ENCODE measurements around the gene DCTN2.
"Not testable (repeated sequence)": the region's sequence is repeated elsewhere in the genome, so short reads cannot be mapped to it uniquely, and the experiment has no call there.

The DCTN2 gene

GRCh38 chr12:57546438-57547287, at the start of gene DCTN2:
TSS of gene DCTN2 (minus strand) at chr12:57547192. CDS start at chr12:57547063, 129 bp downstream.
- DNase-seq: peak; percentile 97

GRCh38 chr12:57593187-57593586, 46.2 kb upstream of the DCTN2 start:
- DNase-seq: no peak

GRCh38 chr12:57592551-57593165, 45.7 kb upstream of the DCTN2 start:
- no peak for DNase-seq

GRCh38 chr12:57591782-57592325, 44.9 kb upstream of the DCTN2 start:
- no peak for DNase-seq

GRCh38 chr12:57590864-57591781, 44.1 kb upstream of the DCTN2 start, which contains the start of gene PIP4K2C:
TSS of gene PIP4K2C (plus strand) at chr12:57591192. CDS start at chr12:57591290, 98 bp downstream.
- peak; percentile 80 to 86 for DNase-seq

- no peak for DNase-seq
These were observed 43.5 kb upstream of the DCTN2 start for GRCh38 chr12:57590479-57590863.

- DNase-seq: not testable (repeated sequence)
These were observed 42.1 kb upstream of the DCTN2 start for GRCh38 chr12:57588951-57589610.

- DNase-seq: no peak
These were observed 39.9 kb upstream of the DCTN2 start for GRCh38 chr12:57586832-57587429.

GRCh38 chr12:57586128-57586527, 39.1 kb upstream of the DCTN2 start:
- no peak for DNase-seq

GRCh38 chr12:57585156-57585555, 38.2 kb upstream of the DCTN2 start:
- DNase-seq: no peak

GRCh38 chr12:57584690-57585089, 37.7 kb upstream of the DCTN2 start:
- no peak for DNase-seq

GRCh38 chr12:57584050-57584449, 37.1 kb upstream of the DCTN2 start:
- DNase-seq: no peak

GRCh38 chr12:57583008-57583831, 36.2 kb upstream of the DCTN2 start:
- DNase-seq: peak; percentile 83 to 87

- DNase-seq: no peak
These were observed 35.4 kb upstream of the DCTN2 start for GRCh38 chr12:57582440-57582839.

- DNase-seq: no peak
These were observed 34.8 kb upstream of the DCTN2 start for GRCh38 chr12:57581802-57582201.

GRCh38 chr12:57580466-57580795, 33.4 kb upstream of the DCTN2 start:
- DNase-seq: no peak

- no peak for DNase-seq
These were observed 32.9 kb upstream of the DCTN2 start for GRCh38 chr12:57579677-57580465.

- DNase-seq: no peak
These were observed 32.0 kb upstream of the DCTN2 start for GRCh38 chr12:57579011-57579410.

- no peak for DNase-seq
These were observed 31.2 kb upstream of the DCTN2 start for GRCh38 chr12:57577981-57578758.

Measured in CD4-positive, alpha-beta T cell treated with Interleukin-4 for 1 hour (primary cell).